HG03457 (cell line): Measurements from ENCODE around the gene PAFAH1B2.

ENCODE experiments used
- ATAC-seq: cut with Tn5 transposase; IDR thresholded peaks from one replicate; pipeline ENCODE4 v1.9.1; 2021; ENCODE audit warnings: moderate number of reproducible peaks; ENCODE audit not compliant: unreplicated experiment

The PAFAH1B2 gene

DNA sequence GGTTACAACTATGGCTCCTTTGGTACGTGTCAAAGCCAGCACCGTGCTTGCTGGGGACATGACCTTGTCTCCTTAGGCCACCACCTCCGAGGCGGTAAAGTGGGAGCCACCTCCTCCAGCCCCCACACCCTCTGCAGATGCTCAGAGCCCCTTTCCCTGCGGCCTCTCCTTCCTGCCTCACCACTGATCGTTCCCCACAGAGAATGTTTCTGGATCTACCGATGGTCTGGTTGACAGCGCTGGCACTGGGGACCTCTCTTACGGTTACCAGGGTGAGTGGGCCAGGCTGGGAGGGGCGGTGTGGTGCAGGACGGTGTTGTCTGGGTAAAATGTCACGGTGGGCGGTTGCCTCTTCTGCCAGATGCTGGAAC, 43.3 kb downstream of the PAFAH1B2 start:
- no peak for ATAC-seq

GRCh38 chr11:117187799-117188481, 43.9 kb downstream of the PAFAH1B2 start:
- ATAC-seq, result no peak

- ATAC-seq, result no peak
Measured at GRCh38 chr11:117188620-117189081, 44.6 kb downstream of the PAFAH1B2 start.

DNA sequence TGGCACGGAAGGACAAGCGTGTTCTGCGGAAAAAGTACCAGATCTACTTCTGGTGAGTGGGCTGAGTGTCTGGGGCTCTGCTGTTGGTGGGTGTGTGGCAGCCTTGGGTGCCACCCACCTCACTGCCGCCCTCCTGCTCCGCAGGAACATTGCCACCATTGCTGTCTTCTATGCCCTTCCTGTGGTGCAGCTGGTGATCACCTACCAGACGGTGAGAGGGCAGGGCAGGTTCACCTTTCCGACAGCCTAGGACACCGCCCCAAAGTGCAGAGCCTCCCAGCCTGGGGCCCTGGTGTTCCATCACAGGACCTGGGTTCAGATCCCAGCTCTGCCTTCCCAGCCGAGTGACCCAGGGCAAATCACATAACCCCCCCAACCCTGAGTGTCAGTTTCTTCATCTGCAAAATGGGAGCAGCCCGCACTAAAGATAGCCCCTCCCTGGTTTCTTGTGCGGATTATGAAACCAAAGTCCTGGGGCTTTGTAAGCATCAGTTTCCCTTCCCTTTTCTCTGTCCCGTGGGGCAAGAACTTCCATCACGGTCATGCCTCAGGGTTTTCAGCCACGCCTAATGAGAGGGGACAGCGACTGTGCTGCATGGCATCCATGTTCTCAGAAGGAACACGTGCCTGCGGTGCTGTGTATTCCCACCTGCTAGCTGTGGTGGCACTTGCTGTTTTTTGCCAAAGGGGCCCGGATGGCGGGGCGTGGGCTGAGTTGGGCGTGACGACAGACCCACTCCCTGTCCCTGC, 45.3 kb downstream of the PAFAH1B2 start:
- ATAC-seq, result no peak

DNA sequence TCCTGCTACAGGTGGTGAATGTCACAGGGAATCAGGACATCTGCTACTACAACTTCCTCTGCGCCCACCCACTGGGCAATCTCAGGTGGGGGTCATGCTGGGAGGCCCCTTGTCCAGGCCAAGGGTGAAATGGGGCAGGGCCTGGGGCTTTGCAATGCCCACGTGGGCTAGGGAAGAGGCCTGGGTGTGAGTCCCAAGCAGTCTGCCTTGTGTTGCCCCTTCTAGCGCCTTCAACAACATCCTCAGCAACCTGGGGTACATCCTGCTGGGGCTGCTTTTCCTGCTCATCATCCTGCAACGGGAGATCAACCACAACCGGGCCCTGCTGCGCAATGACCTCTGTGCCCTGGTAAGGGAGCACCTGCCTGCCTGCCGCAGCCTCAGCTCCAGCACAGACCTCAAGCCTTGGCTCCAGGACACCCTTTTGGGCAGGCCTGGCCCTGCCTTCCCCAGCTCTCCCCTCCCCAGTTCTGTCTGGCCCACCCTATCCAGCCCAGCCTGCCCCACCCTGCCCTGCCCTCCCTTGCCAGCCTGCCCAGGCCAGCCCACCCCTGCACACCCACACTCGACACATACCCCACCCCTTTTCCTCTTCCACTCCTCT, 46.0 kb downstream of the PAFAH1B2 start:
- ATAC-seq, result no peak

GRCh38 chr11:117191680-117192400, 47.8 kb downstream of the PAFAH1B2 start:
- ATAC-seq, result no peak

DNA sequence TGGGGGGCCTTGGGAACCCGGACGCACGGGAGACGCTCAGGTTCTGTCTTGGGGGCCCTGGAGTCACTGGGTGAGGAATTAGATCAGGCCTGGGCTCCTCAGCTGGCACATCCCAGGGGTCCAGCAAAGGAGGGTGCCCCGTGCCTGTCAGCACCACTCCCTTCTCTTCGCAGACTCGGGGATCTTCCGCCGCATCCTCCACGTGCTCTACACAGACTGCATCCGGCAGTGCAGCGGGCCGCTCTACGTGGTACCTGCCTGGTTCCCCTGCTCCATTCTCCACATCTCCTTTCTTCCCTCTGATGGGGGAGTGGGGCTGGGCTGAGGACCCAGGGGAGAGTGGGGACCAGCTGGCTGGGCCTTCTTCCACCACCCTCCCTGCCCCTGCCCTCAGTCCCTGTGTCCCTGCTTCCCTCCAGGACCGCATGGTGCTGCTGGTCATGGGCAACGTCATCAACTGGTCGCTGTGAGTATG, 48.4 kb downstream of the PAFAH1B2 start:
- ATAC-seq, result no peak

DNA sequence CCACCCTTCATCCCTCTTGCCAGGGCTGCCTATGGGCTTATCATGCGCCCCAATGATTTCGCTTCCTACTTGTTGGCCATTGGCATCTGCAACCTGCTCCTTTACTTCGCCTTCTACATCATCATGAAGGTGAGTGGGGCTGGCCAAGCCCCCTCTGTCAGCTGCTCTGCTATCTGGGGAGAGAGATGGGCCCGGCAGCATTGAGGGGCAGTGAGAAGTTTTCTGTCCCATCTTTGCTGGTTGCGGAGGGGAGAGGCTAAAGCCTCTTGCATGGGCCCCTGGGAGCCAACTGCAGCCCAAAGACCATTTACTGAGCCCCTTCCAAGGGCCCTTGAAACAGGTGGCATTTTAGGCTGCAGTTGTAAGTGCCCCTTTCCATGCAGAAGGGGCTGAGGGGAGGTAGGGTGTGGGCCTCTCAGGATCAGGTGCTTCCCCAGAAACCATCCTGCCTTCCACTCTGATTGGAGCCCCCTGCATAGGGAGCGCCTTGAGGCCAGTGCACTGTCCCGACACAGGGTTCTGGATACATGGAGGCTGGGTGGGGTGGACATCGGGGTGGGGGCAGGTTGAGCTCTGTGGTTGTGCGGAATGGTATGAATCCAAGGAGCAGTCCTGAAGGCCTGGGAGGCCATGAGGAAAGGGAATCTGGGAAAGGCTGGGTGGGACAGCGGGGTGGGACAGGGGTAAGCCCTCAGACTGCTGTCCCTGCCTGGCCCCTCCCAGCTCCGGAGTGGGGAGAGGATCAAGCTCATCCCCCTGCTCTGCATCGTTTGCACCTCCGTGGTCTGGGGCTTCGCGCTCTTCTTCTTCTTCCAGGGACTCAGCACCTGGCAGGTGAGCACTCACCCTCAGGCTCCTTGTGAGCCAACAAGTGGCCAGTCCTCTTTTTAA, 49.3 kb downstream of the PAFAH1B2 start:
- no peak for ATAC-seq

- no peak for ATAC-seq
Measured at GRCh38 chr11:117194267-117194666, 50.2 kb downstream of the PAFAH1B2 start.

DNA sequence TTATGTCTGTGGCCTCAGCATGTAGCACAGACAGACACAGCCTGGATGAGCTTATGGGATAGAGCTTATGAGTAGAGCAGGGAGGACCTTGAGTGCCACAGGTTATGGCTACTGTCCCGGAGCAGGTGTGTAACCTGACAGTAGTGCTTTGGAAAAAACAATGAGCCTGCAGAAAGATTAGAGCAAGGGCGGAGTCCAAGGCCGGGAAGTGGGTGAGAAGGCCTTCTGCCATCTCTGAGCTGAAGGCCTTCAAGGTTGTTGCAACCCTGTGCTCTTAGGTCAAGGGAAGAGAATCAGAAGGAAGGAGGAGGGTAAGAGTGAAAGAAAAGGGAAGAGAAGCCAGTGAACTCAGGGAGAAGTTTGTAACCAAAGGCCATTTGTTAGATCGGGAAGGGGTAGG, 51.2 kb downstream of the PAFAH1B2 start:
- no peak for ATAC-seq

GRCh38 chr11:117195761-117196160, 51.7 kb downstream of the PAFAH1B2 start:
- ATAC-seq, result no peak

- no peak for ATAC-seq
Measured at GRCh38 chr11:117197006-117197405, 52.9 kb downstream of the PAFAH1B2 start.

DNA sequence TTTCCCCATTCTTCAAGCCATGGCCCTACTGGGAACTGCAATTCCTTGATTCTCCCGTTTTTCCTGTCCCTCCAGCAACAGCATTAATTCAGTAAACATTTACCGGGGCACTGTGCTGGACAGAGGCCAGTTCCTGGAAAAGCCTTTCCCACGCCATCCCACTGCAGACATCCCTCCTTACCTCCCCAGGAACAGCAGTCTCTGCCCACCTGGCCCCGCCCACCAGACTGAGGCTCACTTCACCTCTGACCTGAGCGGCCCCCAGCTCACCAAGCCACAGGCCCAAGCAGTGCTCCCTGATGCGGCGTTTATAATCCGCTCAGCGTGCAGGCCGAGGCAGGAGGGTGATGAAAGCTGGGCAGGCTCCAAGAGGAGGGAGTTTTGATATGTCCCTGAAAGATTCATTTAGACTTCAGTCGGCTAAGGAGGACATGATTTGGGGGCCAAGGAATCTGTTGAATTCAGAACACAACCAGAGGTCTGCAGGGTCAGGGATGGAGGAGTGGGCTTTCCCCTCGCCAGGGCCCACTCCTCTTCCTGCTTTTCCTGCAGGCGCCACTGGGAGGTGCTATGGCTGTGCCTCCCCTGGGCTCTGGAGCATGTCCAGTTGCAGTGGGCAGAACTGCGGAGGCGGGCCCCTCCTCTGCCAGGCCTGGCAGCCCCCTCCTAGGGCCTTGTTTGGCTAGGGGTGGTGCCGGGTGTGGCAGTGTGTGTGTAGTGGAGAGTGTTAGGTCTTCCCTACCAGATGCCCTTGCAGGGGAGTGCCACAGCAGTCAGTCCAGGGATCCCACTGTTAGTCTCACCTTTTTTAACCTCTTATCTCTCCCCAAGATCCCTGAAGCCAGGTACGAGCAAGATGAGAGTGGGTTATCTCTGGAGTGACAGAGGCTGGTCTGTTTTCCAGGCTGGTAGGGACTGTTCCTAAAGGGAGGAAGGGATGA, 53.7 kb downstream of the PAFAH1B2 start:
- ATAC-seq, result no peak

- no peak for ATAC-seq
Measured at GRCh38 chr11:117198613-117199012, 54.5 kb downstream of the PAFAH1B2 start.

GRCh38 chr11:117199053-117199915, 55.2 kb downstream of the PAFAH1B2 start, which contains the start of gene TAGLN:
TSS of gene TAGLN (plus strand) at chr11:117199370. CDS start at chr11:117203014, 3,644 bp downstream.
- no peak for ATAC-seq

DNA sequence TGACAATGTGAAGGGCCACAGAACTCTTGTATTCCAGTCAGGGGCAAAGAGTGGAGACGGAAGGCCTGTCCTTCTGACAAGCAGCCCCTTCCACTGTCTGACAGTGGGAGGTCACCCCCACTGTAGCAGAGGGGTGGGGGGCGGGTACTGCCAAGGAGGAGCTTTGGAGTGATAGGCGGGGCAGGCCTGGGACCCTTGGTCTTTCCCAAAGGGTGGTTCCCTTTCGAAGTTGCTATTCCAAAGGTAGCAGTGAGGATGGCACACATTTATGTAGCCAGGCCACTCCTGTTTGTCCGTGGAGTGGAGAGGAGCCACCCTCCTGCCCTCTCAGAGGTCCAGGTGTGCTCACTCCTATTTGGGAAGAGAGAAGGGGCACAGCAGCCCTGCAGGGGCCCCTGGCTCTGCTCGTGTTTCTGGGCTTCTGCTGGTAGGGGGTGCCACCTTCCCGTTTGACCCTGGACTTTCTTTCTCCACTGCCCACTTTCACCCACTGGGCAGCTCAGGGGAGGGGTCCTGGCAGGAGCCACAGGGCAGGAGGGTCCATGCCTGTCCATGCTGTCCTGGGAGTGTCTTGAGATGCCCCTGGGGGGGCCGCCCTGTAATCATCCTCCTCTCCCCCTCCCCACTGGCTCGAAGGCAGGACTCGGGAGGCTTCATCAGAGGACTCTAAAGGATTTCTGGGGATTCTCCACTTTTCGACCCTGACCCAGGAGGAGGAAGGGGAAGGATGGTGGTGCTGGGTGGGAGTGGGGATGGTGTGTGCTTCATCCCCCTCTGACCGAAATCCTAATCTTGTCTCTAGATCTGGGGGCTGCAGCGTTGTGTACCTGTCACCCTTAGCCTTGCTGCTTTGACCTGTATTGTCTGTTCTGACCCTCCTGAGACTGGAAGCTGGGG, 56.1 kb downstream of the PAFAH1B2 start:
- no peak for ATAC-seq
